Stimulated activated CD8-positive, alpha-beta memory T cell treated with anti-CD3 and anti-CD28 coated beads, Interleukin-15, amount 100 ng/mL, for 48 hours (primary cell): ENCODE data around the gene ZNF831.

Experiments used
- DNase-seq, 2 donors: peaks; one replicate each; pipeline ENCODE4 v3.0.0-alpha.2; 2020; ENCODE audit warnings: low read depth in 2 of 2

Gene ZNF831

GRCh38 chr20:59163631-59164530 is at the start of gene ZNF831:
Gene ZNF831 (plus strand): TSS chr20:59163821. CDS start chr20:59191020, 27,199 bp downstream.
- DNase-seq = no peak

GRCh38 chr20:59117526-59117925 is 46.1 kb upstream of the ZNF831 start:
- DNase-seq = no peak

DNA sequence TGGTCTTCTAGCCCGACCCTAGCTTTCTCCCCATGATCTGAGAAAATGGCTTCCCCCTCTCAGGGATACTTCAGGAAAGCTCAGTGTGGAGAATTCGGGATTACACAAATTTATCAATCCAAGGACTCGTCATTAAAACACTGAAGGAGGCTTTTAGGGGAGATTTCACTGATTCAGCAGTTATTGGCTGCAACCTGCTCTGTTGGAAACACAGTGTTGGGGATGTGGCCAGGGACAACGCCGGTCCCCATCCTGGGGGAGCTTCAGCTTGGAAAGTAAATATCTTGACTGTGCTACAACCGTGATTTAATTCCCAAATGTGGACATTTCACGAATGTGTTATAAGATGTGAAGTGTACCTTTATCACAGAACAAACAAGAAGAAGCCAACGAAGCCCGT is 44.8 kb upstream of the ZNF831 start:
- DNase-seq = no peak

GRCh38 chr20:59120491-59120890 is 43.1 kb upstream of the ZNF831 start:
- DNase-seq = peak; percentile 18 to 25

GRCh38 chr20:59120919-59121318 is 42.7 kb upstream of the ZNF831 start:
- DNase-seq = no peak

GRCh38 chr20:59121714-59122565 is 41.7 kb upstream of the ZNF831 start:
- no peak for DNase-seq

DNA sequence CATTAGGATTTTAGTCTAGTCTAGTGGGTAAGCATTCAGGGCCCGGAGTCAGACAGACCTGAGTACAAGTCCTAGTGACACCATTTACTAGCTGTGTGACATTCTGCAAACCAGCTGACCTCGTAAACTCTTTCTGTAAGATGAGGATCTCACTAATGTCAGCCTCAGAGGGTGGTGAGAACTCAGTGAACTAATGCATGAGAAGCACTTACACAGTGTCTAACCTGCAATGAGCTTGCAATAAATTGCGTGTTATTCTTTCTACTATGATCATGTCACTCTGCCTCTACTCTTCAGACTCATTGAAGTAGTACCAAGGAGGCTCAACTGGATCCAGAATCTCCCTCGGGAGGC is 41.1 kb upstream of the ZNF831 start:
- DNase-seq = no peak

GRCh38 chr20:59123011-59123677 is 40.5 kb upstream of the ZNF831 start:
- peak in 1 of 2 donors; percentile 21 for DNase-seq

GRCh38 chr20:59123678-59124255 is 39.9 kb upstream of the ZNF831 start:
- no peak for DNase-seq

DNA sequence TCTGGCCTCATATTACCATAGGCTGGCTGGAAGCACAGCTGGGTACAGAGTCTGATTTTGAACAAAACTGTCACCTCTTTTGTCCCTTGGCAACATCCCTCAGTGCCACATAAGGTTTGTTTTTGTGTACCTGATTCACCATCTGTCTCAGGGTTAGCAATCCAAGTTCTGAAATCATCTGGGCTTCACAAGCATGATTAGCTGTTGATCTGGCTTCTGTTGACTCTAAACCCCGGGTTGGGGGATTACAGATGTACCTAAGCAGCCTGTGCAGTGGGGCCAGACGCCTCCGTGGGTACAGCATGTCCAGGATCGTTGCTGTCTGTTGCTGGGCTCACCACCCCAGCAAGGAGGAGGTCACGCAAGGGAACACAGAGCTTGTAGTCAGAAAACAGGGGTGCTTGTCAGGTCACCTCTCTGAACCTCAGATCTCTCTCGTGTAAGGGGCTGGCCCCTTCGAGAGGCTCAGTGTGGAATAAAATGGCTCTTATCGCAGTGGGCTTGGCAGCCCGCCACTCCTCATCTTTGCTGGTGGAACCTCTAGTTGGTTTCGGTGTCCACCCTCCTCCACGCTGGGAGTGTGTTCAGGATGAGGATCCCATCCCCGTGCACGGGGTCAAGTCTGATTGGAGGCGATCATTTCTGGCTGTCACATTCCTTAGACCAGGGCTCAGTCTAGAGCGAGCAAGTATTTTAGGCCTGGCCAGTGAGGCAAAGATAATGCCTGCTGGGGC is 39.2 kb upstream of the ZNF831 start:
- DNase-seq = no peak

DNA sequence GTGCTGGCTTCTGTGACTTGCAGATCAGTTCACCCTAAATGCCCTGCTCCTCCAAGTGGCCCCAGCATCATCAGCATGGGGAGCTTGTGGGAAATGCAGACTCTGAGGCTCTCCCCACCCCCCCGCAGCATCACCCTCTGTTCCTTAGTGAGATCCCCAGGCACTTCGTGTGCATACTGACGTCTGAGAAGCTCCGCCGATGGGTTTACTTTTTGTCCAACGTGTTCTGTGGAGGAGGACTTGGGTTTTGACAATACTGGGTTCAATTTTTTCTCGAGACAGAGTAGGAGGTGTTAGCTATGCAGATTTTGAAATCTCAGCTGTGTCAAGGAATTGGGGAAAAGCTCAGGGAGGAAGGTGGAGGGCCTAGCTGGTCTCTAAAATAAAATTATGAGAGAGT is 38.3 kb upstream of the ZNF831 start:
- no peak for DNase-seq

DNA sequence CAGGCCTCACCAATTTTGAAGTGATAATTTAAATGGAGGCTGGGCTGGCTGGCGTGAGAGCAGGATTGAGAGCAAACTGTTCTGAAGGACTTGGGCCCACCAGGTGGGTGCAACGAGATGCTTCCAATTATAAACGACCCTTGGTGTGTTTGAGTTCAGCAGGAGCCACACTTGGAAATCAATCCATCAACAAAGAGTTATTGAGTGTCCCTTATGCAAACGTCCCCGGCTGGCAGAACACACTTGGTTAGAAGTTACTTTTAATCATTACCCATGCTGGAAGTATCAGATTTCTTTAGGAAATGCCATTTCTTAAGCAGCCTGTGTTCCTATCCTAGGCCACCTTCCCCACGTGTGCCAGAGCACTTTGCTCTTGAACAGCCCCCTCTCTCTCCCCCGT is 37.8 kb upstream of the ZNF831 start:
- DNase-seq = no peak

DNA sequence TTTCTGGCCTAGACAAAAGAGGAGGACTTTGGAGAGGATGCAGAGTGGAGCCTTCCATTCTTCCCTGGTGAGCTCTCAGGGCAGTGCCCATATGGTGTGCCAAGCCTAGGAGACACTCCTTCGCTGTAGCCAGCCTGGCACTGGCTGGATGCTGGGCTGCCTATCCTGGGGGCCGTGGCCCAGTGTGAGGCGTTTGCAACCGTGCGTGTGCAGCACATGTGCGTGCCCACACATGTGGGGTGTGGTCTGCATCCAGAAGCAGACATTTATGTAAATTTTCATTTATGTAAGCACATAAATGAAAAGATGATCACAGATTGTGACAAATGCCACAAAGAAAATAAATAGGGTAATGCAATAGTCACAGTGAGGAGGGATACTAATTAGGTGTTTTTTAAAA is 35.8 kb upstream of the ZNF831 start:
- DNase-seq = no peak

GRCh38 chr20:59131551-59132285 is 31.9 kb upstream of the ZNF831 start:
- no peak for DNase-seq

DNA sequence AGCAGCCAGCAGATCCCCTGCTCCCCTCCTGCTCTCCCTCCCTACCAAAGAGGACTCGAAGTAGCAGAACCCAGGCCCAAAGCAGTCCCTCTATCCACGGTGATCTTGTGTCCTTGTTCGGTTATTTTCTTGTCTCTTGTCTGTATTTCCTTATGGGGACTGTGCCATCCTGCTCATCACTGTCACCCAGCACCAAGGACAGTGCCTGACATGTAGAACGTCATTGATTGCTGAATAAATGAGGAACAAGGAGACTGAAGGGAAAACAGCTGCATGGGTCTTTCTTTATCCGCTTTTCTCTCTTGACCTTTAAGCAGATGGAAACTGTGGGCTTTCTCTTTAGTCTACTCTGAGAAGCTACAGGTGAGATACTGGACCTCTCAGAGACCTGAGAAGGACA is 29.4 kb upstream of the ZNF831 start:
- no peak for DNase-seq

DNA sequence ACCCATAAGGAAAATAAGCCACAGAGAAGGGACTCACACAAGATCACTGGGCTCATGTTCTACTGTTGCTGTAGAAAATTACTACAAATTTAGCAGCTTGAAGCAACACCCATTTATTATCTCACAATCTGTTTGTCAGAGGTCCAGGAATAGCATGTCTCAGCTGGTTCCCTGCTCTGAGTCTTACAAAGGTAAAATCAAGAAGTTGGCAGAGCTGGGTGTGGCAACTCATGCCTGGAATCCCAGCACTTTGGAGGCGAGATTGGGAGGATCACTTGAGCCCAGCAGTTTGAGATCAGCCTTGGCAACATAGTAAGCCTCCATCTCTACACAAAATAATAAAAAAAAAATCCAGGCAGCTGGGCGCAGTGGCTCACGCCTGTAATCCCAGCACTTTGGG is 28.5 kb upstream of the ZNF831 start:
- DNase-seq = no peak

DNA sequence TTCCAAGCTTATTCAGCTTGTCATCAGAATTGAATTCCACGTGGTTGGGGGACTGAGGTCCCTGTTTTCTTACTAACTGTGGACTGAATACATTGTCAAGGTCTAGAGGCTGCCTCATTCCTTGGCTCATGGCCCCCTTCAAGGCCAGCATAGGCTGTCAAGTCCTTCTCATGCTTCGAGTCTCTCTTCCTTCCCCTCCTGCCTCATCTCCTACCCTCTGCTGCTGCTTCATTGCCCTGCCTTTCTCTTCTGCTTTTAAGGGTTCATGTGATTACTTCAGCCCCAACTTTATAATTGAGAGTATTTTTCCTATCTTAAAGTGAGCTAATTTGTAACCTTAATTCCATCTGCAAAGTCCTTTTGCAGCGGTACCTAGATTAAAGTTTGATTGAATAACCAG is 27.6 kb upstream of the ZNF831 start:
- no peak for DNase-seq

DNA sequence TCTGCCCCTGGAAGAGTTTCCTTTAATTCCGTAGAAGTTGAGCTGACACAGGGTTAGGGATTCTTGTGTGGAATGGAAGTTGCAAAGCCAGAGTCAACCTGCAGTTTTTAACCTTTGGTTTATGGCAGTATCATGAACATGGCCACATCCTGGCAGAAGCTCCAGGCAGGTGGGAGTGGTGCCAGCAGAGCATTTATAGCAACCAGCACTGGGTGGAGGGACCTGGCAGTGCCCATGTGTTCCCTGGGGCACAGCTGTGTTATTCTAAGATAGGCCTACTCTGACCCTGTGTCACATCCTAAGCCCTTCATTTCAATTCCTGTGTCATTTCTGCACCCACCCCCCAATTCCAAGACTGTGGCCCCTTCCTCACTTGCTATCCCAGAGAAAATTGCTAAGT is 26.1 kb upstream of the ZNF831 start:
- no peak for DNase-seq

DNA sequence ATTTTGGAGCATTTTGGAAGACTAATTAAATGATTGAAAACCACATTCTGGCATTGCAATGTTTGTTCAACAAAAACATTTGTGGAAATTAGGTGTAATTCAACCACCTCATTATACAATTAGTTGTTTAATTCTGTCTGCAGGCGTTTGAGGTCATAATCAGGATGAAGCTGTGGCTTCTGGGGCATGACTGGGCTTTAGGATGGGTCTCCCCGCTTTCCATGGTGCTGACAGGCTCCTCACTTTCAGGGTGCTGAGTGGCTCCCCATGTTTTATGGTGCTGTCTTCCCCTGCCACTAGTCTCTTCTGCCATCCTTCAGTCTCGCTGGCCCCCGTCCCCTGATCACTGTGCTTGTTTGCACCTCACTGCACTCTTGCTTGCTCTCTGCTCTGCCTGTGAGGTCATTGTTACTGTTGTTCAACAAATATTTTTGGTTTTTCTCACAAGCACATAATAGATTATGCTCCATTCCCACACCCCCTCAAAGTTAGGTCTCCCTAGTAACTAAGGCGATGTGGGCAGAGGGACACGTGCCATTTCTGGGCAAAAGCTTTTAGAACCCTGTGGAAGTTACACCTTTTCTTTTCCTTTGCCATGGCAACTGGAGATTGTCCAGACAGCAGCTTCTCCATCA is 25.4 kb upstream of the ZNF831 start:
- no peak for DNase-seq

- no peak for DNase-seq
Measured at GRCh38 chr20:59139998-59140397, 23.6 kb upstream of the ZNF831 start.
